NCI-H1930 (cell line): ENCODE results near the gene SLC2A13.

Source experiments
- DNase-seq, 2 experiments: peaks; one replicate each; lab custom pipeline; 2025; lab: John Stamatoyannopoulos, UW

The SLC2A13 gene

DNA sequence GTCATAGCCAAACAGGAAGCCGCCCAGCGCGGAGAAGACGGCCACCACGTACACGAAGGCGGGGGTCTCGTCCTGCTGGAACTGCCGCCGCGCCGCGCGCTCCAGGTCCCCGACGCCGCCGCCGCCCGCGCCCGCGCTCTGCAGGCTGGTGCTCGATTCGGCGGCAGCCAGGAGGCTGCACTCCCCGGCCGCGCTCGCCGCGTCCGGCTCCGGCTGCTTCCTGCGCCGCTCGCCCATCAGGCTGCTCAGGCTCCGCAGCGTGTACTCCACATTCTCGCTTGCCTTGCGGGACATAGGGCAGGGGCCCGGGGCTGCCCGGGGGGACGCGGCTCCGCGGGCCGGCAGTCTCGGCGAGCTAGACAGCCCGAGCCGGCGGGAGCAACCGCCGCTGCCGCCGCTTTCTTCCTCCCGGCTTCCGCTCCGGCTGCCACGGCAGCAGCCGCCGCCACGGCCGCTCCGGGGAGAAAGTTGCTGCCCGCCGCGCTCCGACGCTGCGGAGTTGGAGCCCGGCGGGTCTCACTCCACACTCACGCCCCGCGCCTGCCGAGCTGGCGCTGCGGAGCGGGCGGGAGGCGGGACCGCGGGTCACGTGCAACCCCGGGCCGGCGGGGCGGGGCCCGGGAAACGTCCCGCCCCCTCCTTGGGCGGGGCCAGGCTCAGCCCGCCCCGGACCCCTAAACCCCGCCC lies at the start of gene SLC2A13:
Gene SLC2A13 (minus strand): TSS at position 567 of the 687 bp plus-strand sequence. CDS start 273 bp downstream, at position 294.
- DNase-seq: peak; percentile 80 to 94

- no peak for DNase-seq
These were observed 48.5 kb upstream of the SLC2A13 start for GRCh38 chr12:40154381-40154780.

DNA sequence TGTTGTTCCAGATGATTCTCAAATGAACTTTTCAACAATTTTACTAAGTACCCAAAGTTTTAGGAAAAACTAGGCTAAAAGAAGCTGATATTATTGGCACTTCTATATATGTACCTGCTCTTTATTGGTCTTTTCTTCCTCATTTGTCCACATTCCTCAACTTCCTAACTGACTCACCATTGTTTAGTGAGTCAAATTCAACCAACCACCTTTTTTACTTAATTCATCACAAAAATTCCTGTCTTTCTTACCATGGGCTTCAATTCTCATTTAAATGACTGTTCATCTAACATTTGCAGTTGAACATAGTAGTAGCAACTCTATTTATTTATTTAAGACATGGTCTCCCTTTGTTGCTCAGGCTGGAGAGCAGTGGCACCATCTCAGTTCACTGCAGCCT lies 47.6 kb upstream of the SLC2A13 start:
- no peak for DNase-seq

- DNase-seq: peak; percentile 69 to 75
These were observed 47.0 kb upstream of the SLC2A13 start for GRCh38 chr12:40152783-40153383.

DNA sequence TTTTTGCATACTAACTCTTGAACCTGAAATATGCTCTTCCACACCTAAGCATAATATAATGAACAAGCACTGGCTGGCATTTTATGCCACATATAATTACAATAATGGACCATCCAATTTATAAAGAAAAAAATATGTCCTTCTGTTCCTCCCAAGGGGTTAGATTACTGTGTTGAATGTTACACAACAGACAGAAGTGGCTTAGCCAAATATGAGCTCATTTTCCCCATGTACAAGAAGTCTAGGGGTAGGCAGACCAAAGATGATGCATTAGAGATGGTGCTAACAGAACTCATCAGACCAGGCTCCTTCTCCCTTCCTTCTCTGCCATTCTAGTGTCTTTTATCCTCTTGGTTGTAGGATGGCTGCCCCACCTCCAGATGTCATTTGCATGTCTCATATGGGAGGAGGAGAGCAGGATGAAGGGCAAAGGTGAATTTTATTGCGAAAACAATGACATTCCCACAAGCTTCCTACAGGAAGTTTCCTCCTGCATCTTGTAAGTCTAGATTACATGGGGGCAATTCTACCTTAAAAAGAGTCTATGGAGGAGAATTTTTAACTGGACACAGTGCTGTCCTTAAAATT lies 43.9 kb upstream of the SLC2A13 start:
- no peak for DNase-seq

DNA sequence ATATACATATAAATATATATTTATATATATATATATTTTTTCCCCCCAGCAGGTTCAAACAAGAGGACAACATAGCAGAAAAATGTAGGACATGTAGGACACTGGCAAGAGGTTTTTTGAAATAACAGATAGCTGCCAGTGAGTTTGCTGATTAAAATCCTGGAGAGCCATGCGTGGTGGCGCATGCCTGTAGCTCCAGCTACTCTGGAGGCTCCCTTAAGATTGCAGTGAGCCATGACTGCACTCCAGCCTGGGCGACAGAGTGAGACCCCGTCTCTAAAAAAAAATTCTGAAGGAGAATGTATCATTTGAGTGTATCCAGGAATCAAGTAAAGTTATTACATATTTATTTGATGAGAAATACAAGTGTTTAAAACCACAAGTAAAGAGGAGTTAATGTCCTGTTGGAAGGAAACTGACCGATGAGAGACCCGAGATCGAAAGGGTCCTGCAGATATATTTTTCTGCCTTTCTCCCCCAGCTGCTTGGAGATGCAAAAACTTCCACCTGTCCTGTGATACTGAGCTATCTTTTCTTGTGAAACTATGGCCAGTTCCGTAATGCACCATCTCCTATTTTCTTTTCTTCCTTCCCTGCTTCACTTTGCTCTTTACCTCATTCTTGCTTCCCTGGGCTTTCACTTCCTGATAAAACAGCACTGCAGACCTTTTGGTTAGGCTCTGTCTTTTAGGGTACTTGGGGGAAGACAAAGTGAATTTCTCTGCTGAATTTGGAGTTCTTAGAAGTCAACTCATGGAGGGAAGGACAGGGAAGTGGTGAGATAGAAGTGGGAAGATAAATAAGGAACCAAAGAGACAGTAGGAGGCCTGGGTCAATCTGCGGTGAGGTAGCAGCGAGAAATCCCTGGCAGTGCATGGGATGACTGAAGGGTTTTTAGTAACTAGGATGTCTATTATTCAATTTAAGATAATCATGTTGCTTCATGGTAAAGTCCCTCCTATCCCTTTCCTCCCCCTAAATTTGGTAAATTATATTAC lies 41.2 kb upstream of the SLC2A13 start:
- DNase-seq: peak in 1 of 2 experiments; percentile 41

DNA sequence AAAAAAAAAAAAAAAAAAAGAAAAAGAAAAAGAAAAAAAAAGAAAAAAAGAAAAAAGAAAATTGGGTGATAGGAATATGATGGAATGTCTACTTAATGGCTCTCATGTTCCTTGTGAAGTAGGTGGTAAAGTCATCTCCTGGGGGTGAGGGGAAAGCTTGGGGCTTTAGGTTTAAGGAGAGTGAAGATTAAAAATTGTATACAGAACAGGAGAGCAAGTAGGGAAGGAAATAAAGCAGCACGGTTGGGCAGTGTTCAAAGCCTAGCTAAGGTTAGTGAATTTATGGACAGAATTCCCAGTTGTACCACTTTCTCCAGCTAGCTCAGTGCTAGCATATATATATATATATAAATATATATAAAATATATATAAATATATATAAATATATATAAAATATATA lies 40.0 kb upstream of the SLC2A13 start:
- peak in 1 of 2 experiments; percentile 18 for DNase-seq

GRCh38 chr12:40144023-40144422 lies 38.1 kb upstream of the SLC2A13 start:
- DNase-seq: peak in 1 of 2 experiments; percentile 35

DNA sequence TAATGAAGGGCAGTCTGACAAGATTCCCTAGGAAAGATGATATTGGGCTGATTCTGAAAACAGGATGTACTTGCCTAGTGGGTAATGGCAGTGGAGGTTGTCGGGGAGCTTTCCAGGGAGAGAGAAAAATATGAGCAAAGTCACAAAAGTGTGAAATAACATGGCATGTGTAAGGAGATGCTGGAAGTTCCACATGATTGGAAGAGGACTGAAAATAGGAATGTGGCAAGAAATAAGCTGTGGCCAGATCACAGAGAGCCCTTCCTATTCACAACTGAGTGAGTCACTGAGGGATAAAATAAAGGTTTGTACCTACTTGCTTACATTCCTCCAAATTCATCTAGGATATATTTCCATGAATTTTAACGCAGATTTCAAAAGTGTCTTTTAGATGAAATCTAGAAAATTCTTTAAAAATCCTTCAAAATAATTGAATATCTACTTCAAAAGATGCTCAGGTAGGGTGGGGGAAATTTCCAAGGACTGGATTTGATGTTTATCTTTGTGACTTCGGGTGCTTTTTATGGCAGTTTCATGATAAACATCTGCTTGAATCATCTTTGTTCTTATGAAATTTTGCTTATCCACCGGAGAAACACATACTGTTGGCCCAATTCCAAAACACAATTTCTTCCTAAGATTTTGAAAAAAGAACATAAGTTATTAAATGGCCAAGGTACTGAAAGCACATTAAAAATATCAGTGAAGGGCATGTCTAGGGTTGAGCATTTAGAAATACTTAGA lies 36.3 kb upstream of the SLC2A13 start:
- no peak for DNase-seq

DNA sequence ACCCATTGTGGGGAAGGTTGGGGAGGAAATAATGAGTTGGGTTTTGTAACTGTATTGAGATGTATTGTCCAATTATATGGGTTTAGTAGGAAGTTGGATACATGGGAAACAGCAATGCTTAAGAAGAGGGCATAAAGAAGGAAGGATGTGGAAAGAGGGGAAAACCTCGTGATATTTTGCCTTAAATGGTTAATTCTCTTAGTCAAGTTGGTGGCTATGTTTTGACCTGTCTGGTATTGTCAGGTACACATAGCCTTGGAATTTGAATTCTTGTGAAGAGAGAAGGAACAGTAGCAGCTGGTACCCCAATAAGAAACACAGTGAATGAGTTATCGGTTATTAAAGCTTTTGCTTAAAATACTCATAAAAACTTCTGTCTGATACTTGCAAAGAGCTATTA lies 32.6 kb upstream of the SLC2A13 start:
- DNase-seq: no peak

DNA sequence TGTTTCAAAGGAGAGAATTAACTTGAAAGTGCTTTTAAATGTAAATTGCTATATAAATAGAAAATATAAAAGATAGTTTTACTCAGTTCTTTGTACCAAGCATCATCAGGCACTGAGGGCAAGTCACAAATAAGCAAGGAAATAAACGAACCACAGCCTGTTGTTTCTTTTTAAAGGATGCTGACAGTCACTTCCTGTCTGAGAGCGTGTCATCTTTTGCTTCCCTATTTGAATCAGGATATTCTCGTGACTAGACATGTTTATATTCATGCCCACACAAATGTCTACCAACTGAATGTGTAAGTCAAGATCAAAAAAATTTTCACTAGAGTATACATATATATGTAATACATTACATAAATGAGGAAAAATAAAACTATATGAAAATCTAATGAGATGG lies 31.4 kb upstream of the SLC2A13 start:
- DNase-seq: no peak

- DNase-seq: no peak
These were observed 21.5 kb upstream of the SLC2A13 start for GRCh38 chr12:40127408-40127807.

GRCh38 chr12:40123496-40123895 lies 17.6 kb upstream of the SLC2A13 start:
- DNase-seq: no peak

- no peak for DNase-seq
These were observed 17.0 kb upstream of the SLC2A13 start for GRCh38 chr12:40122842-40123241.

DNA sequence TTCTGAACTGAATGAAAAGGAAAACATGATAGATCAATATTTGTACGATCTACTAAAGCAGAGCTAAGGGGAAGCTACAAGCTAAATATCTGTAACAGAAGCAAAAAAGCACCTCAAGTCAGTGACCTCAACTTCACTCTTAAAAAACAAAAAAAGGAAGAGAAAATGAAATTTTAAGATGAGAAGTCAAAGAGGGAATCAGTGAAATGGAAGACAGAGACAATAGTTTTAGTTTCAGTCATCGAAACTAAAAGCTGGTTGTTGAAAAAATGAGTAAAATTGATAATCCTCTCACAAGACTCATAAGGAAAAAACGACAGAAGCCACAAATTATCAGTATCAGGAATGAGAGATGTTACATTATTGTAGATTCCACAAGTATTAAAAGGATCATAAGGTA lies 11.9 kb upstream of the SLC2A13 start:
- no peak for DNase-seq

- no peak for DNase-seq
These were observed 4.7 kb upstream of the SLC2A13 start for GRCh38 chr12:40110586-40110985.

GRCh38 chr12:40107803-40108620 lies 2.1 kb upstream of the SLC2A13 start:
- DNase-seq: no peak

DNA sequence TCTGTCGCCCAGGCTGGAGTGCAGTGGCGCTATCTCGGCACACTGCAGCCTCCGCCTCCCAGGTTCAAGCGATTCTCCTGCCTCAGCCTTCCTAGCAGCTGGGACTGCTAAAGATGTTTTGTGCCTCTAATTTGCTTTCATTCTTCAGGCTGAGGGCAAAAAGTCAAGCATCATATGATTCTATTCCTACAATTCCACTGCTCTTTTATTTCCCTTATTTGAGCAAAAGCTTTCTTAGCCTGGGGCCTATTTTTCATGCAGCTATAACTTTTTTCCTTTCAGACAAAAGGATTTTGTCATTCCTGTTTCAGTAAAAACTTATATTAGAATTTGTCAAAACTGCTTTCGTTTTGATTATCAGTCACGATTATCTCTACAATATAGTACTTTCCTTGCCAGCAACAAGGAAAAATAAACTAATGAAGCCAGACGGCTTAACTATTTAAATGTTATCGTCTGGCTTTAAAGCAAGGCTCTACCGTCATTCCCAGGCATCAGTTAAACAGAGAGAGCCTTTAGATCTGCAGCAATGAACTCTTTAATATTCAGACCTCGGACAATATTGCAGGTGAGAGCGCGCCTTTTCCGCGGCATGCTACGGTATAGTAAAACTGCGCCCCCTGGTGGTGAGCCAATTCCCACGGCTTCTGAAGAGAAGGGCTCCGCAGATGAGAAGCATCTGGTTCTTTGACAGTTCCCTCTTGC lies 1.4 kb upstream of the SLC2A13 start:
- peak; percentile 88 to 95 for DNase-seq

- no peak for DNase-seq
These were observed 774 bp upstream of the SLC2A13 start for GRCh38 chr12:40106655-40107054.

DNA sequence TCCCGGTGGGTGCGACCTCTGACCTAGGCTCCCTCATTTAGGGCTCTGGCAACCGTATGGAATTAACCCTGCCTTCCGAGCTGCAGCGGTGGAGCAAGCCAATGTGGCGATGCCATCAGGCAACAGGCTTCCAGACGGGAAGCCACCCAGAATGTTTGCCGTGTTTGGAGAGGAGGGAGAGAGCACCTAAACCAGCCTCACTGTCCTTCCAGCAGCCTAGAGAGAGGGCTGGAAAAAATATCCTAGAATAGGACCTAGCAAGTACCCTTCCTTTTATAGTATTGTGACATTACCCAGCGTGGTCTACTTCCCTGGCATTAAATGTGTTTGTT lies 287 bp upstream of the SLC2A13 start:
- DNase-seq: no peak
